HepG2 (cell line): ENCODE measurements around the gene ZBTB20. TPM values are rescaled to one million over a fixed set of nuclear protein-coding genes. Genes with fewer than 3 reads are reported as not detected.

Source experiments
- ATAC-seq: fragments of 200-7000 bp; cut with Tn5 transposase; 3 replicates; pipeline ENCODE4 v1.9.1; 2020; ENCODE audit warnings: mild to moderate bottlenecking, moderate library complexity
- BruUV-seq: library from RNA; stranded (reverse); fragments of 400-500 nt; replicated peaks from 2 replicates; lab custom pipeline; 2021; lab: Mats Ljungman, UMichigan
- CTCF ChIA-PET: fragments of 300-600 bp; formaldehyde crosslinking; extraction: SDS; loops from one replicate; lab custom pipeline; 2021; ENCODE audit warnings: low total read pairs, inconsistent platforms, low intra/inter-chr PET ratio; lab: Yijun Ruan, JAX
- POLR2A ChIA-PET: fragments of 350-600 bp; sonication (Branson Sonifier 250); formaldehyde crosslinking; loops from one replicate; lab custom pipeline; 2020; ENCODE audit warnings: antibody characterized with exemption, inconsistent platforms; lab: Yijun Ruan, JAX
- DNase-seq: peaks from one replicate; pipeline ENCODE4 v3.0.0-alpha.2; 2015; ENCODE audit warnings: low spot score
- FAIRE-seq: peaks from 3 replicates; lab custom pipeline; 2011; peaks lifted over from hg19 to GRCh38; lab: Jason Lieb, UNC
- H2AFZ ChIP-seq: one replicate; pipeline ENCODE4 v1.6.1; 2011; ENCODE audit warnings: low read length, inconsistent platforms
- H3K27ac ChIP-seq: fragments of 300-600 bp; 3 replicates; pipeline ENCODE4 v1.8.0; 2011; ENCODE audit warnings: mixed run types, mild to moderate bottlenecking, mixed read lengths, low read length, inconsistent platforms; ENCODE audit not compliant: insufficient read depth; ENCODE audit errors: extremely low read length
- H3K27me3 ChIP-seq, 2 experiments: fragments of 200-600 bp in 1 of 2; 2 replicates in 1 of 2; 3 replicates in 1 of 2; pipeline versions ENCODE4 v1.6.0 to v1.8.0; 2011; ENCODE audit warnings: low read length in 2 of 2, mild to moderate bottlenecking in 2 of 2, moderate library complexity in 2 of 2, inconsistent platforms in 1 of 2; ENCODE audit not compliant: insufficient read depth in 2 of 2, control insufficient read depth in 1 of 2
- H3K36me3 ChIP-seq, 2 experiments: fragments of 200-600 bp in 1 of 2; replicated peaks in 1 of 2; 2 replicates in 1 of 2; 3 replicates in 1 of 2; pipeline versions ENCODE4 v1.5.1 to v1.8.0; 2011; ENCODE audit warnings: low read length in 2 of 2, inconsistent platforms in 1 of 2; ENCODE audit not compliant: insufficient read depth in 2 of 2, control insufficient read depth in 1 of 2
- H3K4me1 ChIP-seq: 2 replicates; pipeline ENCODE4 v1.5.1; 2012; ENCODE audit warnings: low read length, inconsistent platforms; ENCODE audit not compliant: insufficient read depth
- H3K4me2 ChIP-seq: 2 replicates; pipeline ENCODE4 v1.6.0; 2011; ENCODE audit warnings: low read depth, low read length, inconsistent platforms
- H3K4me3 ChIP-seq, 3 experiments: fragments of 200-600 bp in 1 of 3; sonication (generic), shearing (Covaris generic) in 1 of 3; replicated peaks in 1 of 3; 2 replicates each; pipeline ENCODE4 v1.5.1; 2011 to 2016; ENCODE audit warnings: low read length in 3 of 3, inconsistent platforms in 2 of 3, low read depth in 2 of 3, mild to moderate bottlenecking in 2 of 3, control low read depth in 1 of 3, mixed read lengths in 1 of 3; ENCODE audit not compliant: insufficient read depth in 1 of 3
- H3K79me2 ChIP-seq: one replicate; pipeline ENCODE4 v1.6.1; 2011; ENCODE audit warnings: low read length, inconsistent platforms; ENCODE audit not compliant: insufficient read depth
- H3K9ac ChIP-seq: 2 replicates; pipeline ENCODE4 v1.6.0; 2011; ENCODE audit warnings: mild to moderate bottlenecking, low read depth, low read length, inconsistent platforms; ENCODE audit not compliant: insufficient read depth
- H3K9me3 ChIP-seq: 2 replicates; pipeline ENCODE4 v1.5.1; 2012; ENCODE audit warnings: mild to moderate bottlenecking, low read length
- H4K20me1 ChIP-seq: 2 replicates; pipeline ENCODE4 v1.6.0; 2011; ENCODE audit warnings: inconsistent platforms, mild to moderate bottlenecking, low read length, moderate library complexity; ENCODE audit not compliant: insufficient read depth
- CCAR2 ChIP-seq: fragments of 200-400 bp; formaldehyde crosslinking; optimal IDR thresholded peaks from 2 replicates; pipeline ENCODE3; 2018; ENCODE audit warnings: low read depth, mild to moderate bottlenecking, low read length, moderate library complexity
- HNRNPUL1 ChIP-seq: fragments of 200-400 bp; formaldehyde crosslinking; IDR thresholded peaks from 2 replicates; pipeline ENCODE4 v1.6.1; 2017; ENCODE audit warnings: low read depth, mild to moderate bottlenecking, low read length, moderate library complexity
- MEIS2 ChIP-seq: sonication (generic); formaldehyde crosslinking; IDR thresholded peaks from 2 replicates; pipeline ENCODE4 v1.9.0; 2021; ENCODE audit warnings: mild to moderate bottlenecking, missing genetic modification reagents
- PAF1 ChIP-seq: IDR thresholded peaks from 2 replicates; pipeline ENCODE4 v1.6.1; 2016; ENCODE audit warnings: missing genetic modification reagents, missing compliant biosample characterization
- PCBP1 ChIP-seq: fragments of 200-400 bp; formaldehyde crosslinking; IDR thresholded peaks from 2 replicates; pipeline ENCODE4 v1.6.1; 2017; ENCODE audit warnings: mild to moderate bottlenecking, low read depth, low read length, borderline replicate concordance
- SALL2 ChIP-seq: sonication (generic); formaldehyde crosslinking; IDR thresholded peaks from 2 replicates; pipeline ENCODE4 v1.8.1; 2023; ENCODE audit warnings: mild to moderate bottlenecking, missing genetic modification reagents, inconsistent platforms
- SRSF4 ChIP-seq: fragments of 200-400 bp; formaldehyde crosslinking; IDR thresholded peaks from one replicate; pipeline ENCODE4 v1.6.1; 2018; ENCODE audit warnings: mild to moderate bottlenecking, low read depth, low read length, moderate library complexity; ENCODE audit not compliant: poor library complexity, severe bottlenecking
- SSRP1 ChIP-seq: IDR thresholded peaks from 2 replicates; pipeline ENCODE4 v1.6.1; 2016; ENCODE audit warnings: control low read depth
- ZFP1 ChIP-seq: IDR thresholded peaks from 2 replicates; pipeline ENCODE4 v1.6.1; 2016
- ZNF326 ChIP-seq: sonication (generic); formaldehyde crosslinking; IDR thresholded peaks from 2 replicates; pipeline ENCODE4 v1.4.0; 2020; ENCODE audit warnings: missing genetic modification reagents, borderline replicate concordance
- ZNF530 ChIP-seq: sonication (generic); formaldehyde crosslinking; IDR thresholded peaks from 2 replicates; pipeline ENCODE4 v1.5.0; 2020; ENCODE audit warnings: low read depth, mild to moderate bottlenecking, missing genetic modification reagents
- ZNF674 ChIP-seq: sonication (generic); formaldehyde crosslinking; IDR thresholded peaks from 2 replicates; pipeline ENCODE4 v1.5.0; 2020; ENCODE audit warnings: low read depth, mild to moderate bottlenecking, missing genetic modification reagents
- WGBS: methylation state at CpG from one replicate; pipeline ENCODE4 v1.1.6; 2017; ENCODE audit warnings: low lambda C conversion rate; 5-methylcytosine and 5-hydroxymethylcytosine counted together
- in situ Hi-C: cut with HindIII; loops from 2 replicates; pipeline ENCODE4 v1.10.0; 2017; ENCODE audit warnings: low pct_unique_long_range_greater_than_20kb; ENCODE audit not compliant: extremely low pct_ligation_motif_present
- intact Hi-C: fragments of 100-400 bp; cut with micrococcal nuclease; formaldehyde crosslinking; loops from one replicate; pipeline ENCODE4 v1.10.0; 2022; ENCODE audit not compliant: unreplicated experiment
- polyA plus RNA-seq, 8 experiments: library from polyadenylated mRNA; depleted of rRNA in 3 of 8; stranded (reverse) in 7 of 8; unstranded in 1 of 8; fragments of >200 nt; fragmentation: Illumina TruSeq in 4 of 8; extraction: Trizol in 4 of 8; gene quantifications; 2 replicates each; pipeline versions ENCODE4 v1.2.1 to v1.2.3, GENCODE V29; 2011 to 2016; ENCODE audit warnings: low read depth in 4 of 8, missing spikeins in 1 of 8, mixed read lengths in 1 of 8; ENCODE audit not compliant: insufficient read depth in 1 of 8
- total RNA-seq, 5 experiments: library from RNA; depleted of rRNA; stranded (reverse); fragments of >200 nt; fragmentation: Illumina TruSeq; extraction: Trizol; gene quantifications; 2 replicates each; pipeline ENCODE4 v1.2.3, GENCODE V29; 2016; ENCODE audit warnings: low read depth in 1 of 5
- TF ChIP-seq, protein P1 (sequence below), 2 experiments: sonication (generic) in 1 of 2; formaldehyde crosslinking in 1 of 2; IDR thresholded peaks; 2 replicates each; pipeline versions ENCODE4 v1.6.1 to v1.9.0; 2014 to 2022; ENCODE audit warnings: antibody characterized with exemption in 1 of 2, borderline replicate concordance in 1 of 2, inconsistent platforms in 1 of 2, low read depth in 1 of 2, missing genetic modification reagents in 1 of 2

Gene ZBTB20
- total and polyA plus RNA-seq, 2 of the 13 experiments (the other 11 are each of a cell fraction or from before 2014, with no cell fraction given): 1.9 to 8.8 TPM

DNA sequence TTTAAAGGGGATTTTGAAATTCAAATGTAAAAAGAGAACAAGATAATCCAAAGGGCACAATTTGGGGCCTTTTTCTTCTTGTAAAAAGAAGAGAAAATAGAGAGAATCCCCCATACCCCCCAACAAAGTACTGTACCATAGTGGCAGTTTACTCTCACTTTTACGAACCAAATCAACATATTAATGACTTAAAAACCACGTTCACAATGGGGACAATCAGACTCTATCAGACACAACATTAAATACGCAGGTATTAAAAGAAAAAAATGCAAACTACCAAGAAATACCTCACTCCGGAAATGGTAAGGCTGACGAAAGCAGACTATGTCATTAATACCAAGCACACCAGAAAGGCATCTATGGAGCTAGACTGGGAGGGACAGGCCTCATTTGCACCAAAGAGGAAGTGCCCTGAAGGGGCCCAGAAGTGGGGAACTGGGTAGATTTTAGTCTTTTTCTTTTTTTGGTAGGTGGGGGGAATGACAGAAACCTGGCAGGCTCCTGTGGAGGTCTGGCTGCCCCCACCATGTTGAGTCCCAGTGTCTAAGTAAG is 719.0 kb downstream of the ZBTB20 start:
- DNase-seq: no peak
- no peak overlapping the region for H2AFZ ChIP-seq
- in situ Hi-C loops: no loop called here
- H3K4me1 ChIP-seq: no peaks in the 10 kb centered on the region
- 98% methylated on average over 5 of the region's 5 CpGs for WGBS
- no peaks in the 10 kb centered on the region for H4K20me1 ChIP-seq
- POLR2A ChIA-PET: no interaction called here
- no peak overlapping the region for H3K27ac ChIP-seq
- BruUV-seq: no TSS peak
- no peaks in the 10 kb centered on the region for H3K79me2 ChIP-seq
- no peak overlapping the region for H3K9ac ChIP-seq
- no peak overlapping the region for H3K4me2 ChIP-seq
- no peaks in the 10 kb centered on the region for H3K27me3 ChIP-seq
- intact Hi-C loops: no loop called here
- no peak overlapping the region for H3K4me3 ChIP-seq
- no peaks in the 10 kb centered on the region for H3K36me3 ChIP-seq
- no peak for FAIRE-seq
- ATAC-seq: no peak
- CTCF ChIA-PET: no interaction called here
- H3K9me3 ChIP-seq: no peaks in the 10 kb centered on the region
- no peak for TF ChIP-seq PCBP1
- TF ChIP-seq PAF1 (CRISPR knock-in tag): no peak
- TF ChIP-seq MEIS2: no peak
- TF ChIP-seq ZNF530 (CRISPR knock-in tag): no peak
- no peak for TF ChIP-seq HNRNPUL1
- no peak for TF ChIP-seq ZFP1 (CRISPR knock-in tag)
- TF ChIP-seq ZNF326 (CRISPR knock-in tag): no peak
- TF ChIP-seq ZNF674 (CRISPR knock-in tag): no peak
- no peak for TF ChIP-seq CCAR2
- no peak for TF ChIP-seq SALL2
- TF ChIP-seq, protein P1, sequence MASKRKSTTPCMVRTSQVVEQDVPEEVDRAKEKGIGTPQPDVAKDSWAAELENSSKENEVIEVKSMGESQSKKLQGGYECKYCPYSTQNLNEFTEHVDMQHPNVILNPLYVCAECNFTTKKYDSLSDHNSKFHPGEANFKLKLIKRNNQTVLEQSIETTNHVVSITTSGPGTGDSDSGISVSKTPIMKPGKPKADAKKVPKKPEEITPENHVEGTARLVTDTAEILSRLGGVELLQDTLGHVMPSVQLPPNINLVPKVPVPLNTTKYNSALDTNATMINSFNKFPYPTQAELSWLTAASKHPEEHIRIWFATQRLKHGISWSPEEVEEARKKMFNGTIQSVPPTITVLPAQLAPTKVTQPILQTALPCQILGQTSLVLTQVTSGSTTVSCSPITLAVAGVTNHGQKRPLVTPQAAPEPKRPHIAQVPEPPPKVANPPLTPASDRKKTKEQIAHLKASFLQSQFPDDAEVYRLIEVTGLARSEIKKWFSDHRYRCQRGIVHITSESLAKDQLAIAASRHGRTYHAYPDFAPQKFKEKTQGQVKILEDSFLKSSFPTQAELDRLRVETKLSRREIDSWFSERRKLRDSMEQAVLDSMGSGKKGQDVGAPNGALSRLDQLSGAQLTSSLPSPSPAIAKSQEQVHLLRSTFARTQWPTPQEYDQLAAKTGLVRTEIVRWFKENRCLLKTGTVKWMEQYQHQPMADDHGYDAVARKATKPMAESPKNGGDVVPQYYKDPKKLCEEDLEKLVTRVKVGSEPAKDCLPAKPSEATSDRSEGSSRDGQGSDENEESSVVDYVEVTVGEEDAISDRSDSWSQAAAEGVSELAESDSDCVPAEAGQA (IDR thresholded peaks at IDR 0.05; ENCODE audit: low read depth): no peak
- TF ChIP-seq, protein P1 (CRISPR knock-in tag; IDR thresholded peaks at IDR 0.05; ENCODE audit: borderline replicate concordance): no peak
- TF ChIP-seq SSRP1 (CRISPR knock-in tag): no peak
- TF ChIP-seq SRSF4: no peak
